Measurements from ENCODE around the gene CYP2U1. TPM values are rescaled to one million over a fixed set of nuclear protein-coding genes. Genes with fewer than 3 reads are reported as not detected.
"Not testable (repeated sequence)": the region's sequence is repeated elsewhere in the genome, so short reads cannot be mapped to it uniquely, and the experiment has no call there.

CYP2U1 gene
- total and polyA plus RNA-seq, 2 donors (not counting 1 experiment from before 2014, with no cell fraction given), result 15.5 to 24.3 TPM

- Histone ChIP-seq H3K79me2 (ENCODE audit: control insufficient read depth, insufficient read depth, low read length) (no peaks in the 10 kb centered on the region), H3K27ac (ENCODE audit: insufficient read depth, low read length) (no peak overlapping the region), H3K9ac (ENCODE audit: insufficient read depth, low read length) (no peak overlapping the region), H3K4me2 (ENCODE audit: extremely low read depth, insufficient read depth, low read length) (no peak overlapping the region), H4K20me1 (ENCODE audit: control insufficient read depth, extremely low read depth, insufficient read depth, low read length) (no peaks in the 10 kb centered on the region), H3K4me1 (ENCODE audit: control insufficient read depth, extremely low read depth, insufficient read depth, low read length) (peaks cover 4% of the 10 kb centered on the region), H3K4me3 (replicated peaks in 1 of 4; ENCODE audit: control extremely low read depth in 1 of 4, insufficient read depth in 1 of 4, low read depth in 3 of 4, low read length in 4 of 4) (no peak overlapping the region), H3K36me3 (ENCODE audit: control insufficient read depth, insufficient read depth, low read length) (no peaks in the 10 kb centered on the region), H3K27me3 (ENCODE audit: control insufficient read depth, insufficient read depth, low read length) (no peaks in the 10 kb centered on the region), H2AFZ (ENCODE audit: low read length) (no peak overlapping the region), H3K9me3 (ENCODE audit: control insufficient read depth, insufficient read depth, low read depth, low read length) (no peaks in the 10 kb centered on the region)
- no peak for DNase-seq (ENCODE audit: low read depth in 2 of 2)
- TF ChIP-seq EZH2 (IDR thresholded peaks at IDR 0.05; ENCODE audit: low read length, missing control alignments) (no peak), CTCF (conservative IDR thresholded peaks at IDR 0.05 in 1 of 2, IDR thresholded peaks at IDR 0.05 in 1 of 2; ENCODE audit: low read depth in 1 of 2, low read length in 2 of 2) (no peak)
These were observed 24.7 kb downstream of the CYP2U1 start for GRCh38 chr4:107956011-107956410.

- H3K9ac ChIP-seq (ENCODE audit: insufficient read depth, low read length), result no peak overlapping the region
- no peak overlapping the region for H3K4me2 ChIP-seq (ENCODE audit: extremely low read depth, insufficient read depth, low read length)
- no peak for DNase-seq (ENCODE audit: low read depth in 2 of 2)
- no peak for TF ChIP-seq CTCF (conservative IDR thresholded peaks at IDR 0.05 in 1 of 2, IDR thresholded peaks at IDR 0.05 in 1 of 2; ENCODE audit: low read depth in 1 of 2, low read length in 2 of 2)
- TF ChIP-seq EZH2 (IDR thresholded peaks at IDR 0.05; ENCODE audit: low read length, missing control alignments), result no peak
- H3K4me1 ChIP-seq (ENCODE audit: control insufficient read depth, extremely low read depth, insufficient read depth, low read length), result no peaks in the 10 kb centered on the region
- no peaks in the 10 kb centered on the region for H3K9me3 ChIP-seq (ENCODE audit: control insufficient read depth, insufficient read depth, low read depth, low read length)
- no peaks in the 10 kb centered on the region for H3K36me3 ChIP-seq (ENCODE audit: control insufficient read depth, insufficient read depth, low read length)
- H2AFZ ChIP-seq (ENCODE audit: low read length), result no peak overlapping the region
- no peak overlapping the region for H3K4me3 ChIP-seq (replicated peaks in 1 of 4; ENCODE audit: control extremely low read depth in 1 of 4, insufficient read depth in 1 of 4, low read depth in 3 of 4, low read length in 4 of 4)
- no peaks in the 10 kb centered on the region for H3K79me2 ChIP-seq (ENCODE audit: control insufficient read depth, insufficient read depth, low read length)
- no peak overlapping the region for H3K27ac ChIP-seq (ENCODE audit: insufficient read depth, low read length)
- no peaks in the 10 kb centered on the region for H3K27me3 ChIP-seq (ENCODE audit: control insufficient read depth, insufficient read depth, low read length)
- H4K20me1 ChIP-seq (ENCODE audit: control insufficient read depth, extremely low read depth, insufficient read depth, low read length), result no peaks in the 10 kb centered on the region
These were observed 35.6 kb downstream of the CYP2U1 start for GRCh38 chr4:107966903-107967302.

GRCh38 chr4:107967519-107967918, 36.2 kb downstream of the CYP2U1 start:
- not testable (repeated sequence) for H3K27ac ChIP-seq (ENCODE audit: insufficient read depth, low read length)

GRCh38 chr4:107967921-107968320, 36.6 kb downstream of the CYP2U1 start:
- not testable (repeated sequence) for H3K4me3 ChIP-seq (replicated peaks in 1 of 4; ENCODE audit: control extremely low read depth in 1 of 4, insufficient read depth in 1 of 4, low read depth in 3 of 4, low read length in 4 of 4); H3K36me3 ChIP-seq (ENCODE audit: control insufficient read depth, insufficient read depth, low read length); H3K9ac ChIP-seq (ENCODE audit: insufficient read depth, low read length); DNase-seq (ENCODE audit: low read depth in 2 of 2); H3K4me1 ChIP-seq (ENCODE audit: control insufficient read depth, extremely low read depth, insufficient read depth, low read length); H4K20me1 ChIP-seq (ENCODE audit: control insufficient read depth, extremely low read depth, insufficient read depth, low read length); H3K4me2 ChIP-seq (ENCODE audit: extremely low read depth, insufficient read depth, low read length); H3K79me2 ChIP-seq (ENCODE audit: control insufficient read depth, insufficient read depth, low read length); H3K27me3 ChIP-seq (ENCODE audit: control insufficient read depth, insufficient read depth, low read length); H3K9me3 ChIP-seq (ENCODE audit: control insufficient read depth, insufficient read depth, low read depth, low read length); H2AFZ ChIP-seq (ENCODE audit: low read length); H3K27ac ChIP-seq (ENCODE audit: insufficient read depth, low read length)

More at GRCh38 chr4:107967519-107967918, 36.2 kb downstream of the CYP2U1 start:
- H3K4me3 ChIP-seq (replicated peaks in 1 of 4; ENCODE audit: control extremely low read depth in 1 of 4, insufficient read depth in 1 of 4, low read depth in 3 of 4, low read length in 4 of 4); DNase-seq (ENCODE audit: low read depth in 2 of 2); H3K9me3 ChIP-seq (ENCODE audit: control insufficient read depth, insufficient read depth, low read depth, low read length); H3K4me2 ChIP-seq (ENCODE audit: extremely low read depth, insufficient read depth, low read length); H3K9ac ChIP-seq (ENCODE audit: insufficient read depth, low read length); H3K27me3 ChIP-seq (ENCODE audit: control insufficient read depth, insufficient read depth, low read length); H3K4me1 ChIP-seq (ENCODE audit: control insufficient read depth, extremely low read depth, insufficient read depth, low read length); H3K79me2 ChIP-seq (ENCODE audit: control insufficient read depth, insufficient read depth, low read length); H3K36me3 ChIP-seq (ENCODE audit: control insufficient read depth, insufficient read depth, low read length); H2AFZ ChIP-seq (ENCODE audit: low read length); H4K20me1 ChIP-seq (ENCODE audit: control insufficient read depth, extremely low read depth, insufficient read depth, low read length): not testable (repeated sequence)

Measured in fibroblast of lung (primary cell).